Stimulated activated naive CD8-positive, alpha-beta T cell treated with anti-CD3 and anti-CD28 coated beads, Interleukin-15, Interleukin-2, amounts not matched to agents 100 U/mL and 50 U/mL, for 24 hours (primary cell): ENCODE data around the gene UNC13C.

Experiments used
- ATAC-seq: fragments of 150-1000 bp; cut with Tn5 transposase; one replicate; pipeline ENCODE4 v1.10.0; 2021
- DNase-seq: peaks from one replicate; pipeline ENCODE4 v3.0.0; 2021

The UNC13C gene

GRCh38 chr15:54481819-54482218, 503.6 kb downstream of the UNC13C start:
- no peak for ATAC-seq
- no peak for DNase-seq

DNA sequence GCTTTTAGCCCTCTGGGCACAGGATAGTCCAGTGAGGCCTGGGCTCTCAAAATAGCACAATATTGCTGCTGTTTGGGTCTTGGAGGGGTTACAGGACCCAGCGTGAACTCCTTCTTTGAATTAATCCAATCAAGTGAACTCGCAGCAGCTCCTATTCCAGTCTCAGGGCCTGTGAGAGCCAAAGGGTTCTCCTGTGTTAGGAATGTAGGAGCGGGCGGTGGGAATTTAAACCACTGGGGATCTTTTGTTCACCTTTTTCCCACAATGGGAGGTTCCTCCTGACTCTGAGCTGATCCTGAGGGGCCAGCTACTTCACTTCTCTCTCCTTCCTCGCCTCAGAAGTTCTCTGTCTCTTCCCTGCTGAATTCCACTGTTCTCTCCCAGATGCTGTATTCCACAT, 504.0 kb downstream of the UNC13C start:
- no peak for DNase-seq
- ATAC-seq: no peak

GRCh38 chr15:54500330-54500729, 522.1 kb downstream of the UNC13C start:
- DNase-seq (no peak), ATAC-seq (no peak)

- DNase-seq (no peak), ATAC-seq (no peak)
Observed at GRCh38 chr15:54502416-54503075, 524.3 kb downstream of the UNC13C start.

DNA sequence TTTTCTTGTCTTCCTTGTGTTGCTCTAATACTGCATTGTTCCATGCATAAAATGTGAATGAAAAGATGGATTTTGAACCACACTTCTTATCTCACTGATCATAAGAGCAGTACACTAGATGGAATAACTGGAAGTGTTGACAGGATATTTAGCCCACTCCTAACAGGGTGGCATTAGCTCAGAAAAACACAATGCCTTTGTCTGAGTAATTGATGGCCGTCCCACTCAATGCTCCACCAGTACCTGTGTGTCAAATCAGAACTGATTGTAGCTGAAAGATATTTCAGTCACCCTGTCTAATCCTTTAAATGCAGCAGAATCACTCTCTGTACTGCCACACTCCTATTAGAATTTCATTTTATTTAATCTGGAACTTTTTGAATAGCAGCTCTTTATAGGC, 526.5 kb downstream of the UNC13C start:
- DNase-seq: no peak
- no peak for ATAC-seq

DNA sequence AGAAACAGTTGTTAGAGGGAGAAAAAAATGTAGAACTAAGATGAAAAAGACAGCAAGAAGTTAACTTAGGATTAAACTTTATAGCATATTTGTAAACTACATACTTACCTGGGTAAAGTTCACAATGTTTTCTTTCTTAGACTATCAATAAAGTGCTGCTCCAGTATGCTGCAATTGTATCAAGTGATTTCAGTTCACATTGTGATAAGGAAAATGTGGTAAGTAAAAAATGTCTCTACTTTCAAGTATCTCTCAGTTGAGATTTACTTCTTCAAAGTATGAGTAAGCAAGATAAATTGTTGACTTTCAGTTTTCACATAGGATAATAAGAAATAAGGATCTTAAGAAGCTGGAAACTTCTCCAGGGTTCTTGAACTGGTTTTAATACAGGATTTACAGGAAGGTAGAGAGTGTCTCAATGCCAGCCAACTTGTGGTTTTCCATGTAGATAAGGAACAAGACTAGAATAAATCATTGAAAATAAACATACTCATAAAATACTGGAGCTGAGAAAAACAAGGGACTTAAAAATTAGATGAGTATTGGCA, 528.8 kb downstream of the UNC13C start:
- DNase-seq: no peak
- ATAC-seq: no peak

- DNase-seq (no peak), ATAC-seq (no peak)
Observed at GRCh38 chr15:54514601-54515000, 536.4 kb downstream of the UNC13C start.

DNA sequence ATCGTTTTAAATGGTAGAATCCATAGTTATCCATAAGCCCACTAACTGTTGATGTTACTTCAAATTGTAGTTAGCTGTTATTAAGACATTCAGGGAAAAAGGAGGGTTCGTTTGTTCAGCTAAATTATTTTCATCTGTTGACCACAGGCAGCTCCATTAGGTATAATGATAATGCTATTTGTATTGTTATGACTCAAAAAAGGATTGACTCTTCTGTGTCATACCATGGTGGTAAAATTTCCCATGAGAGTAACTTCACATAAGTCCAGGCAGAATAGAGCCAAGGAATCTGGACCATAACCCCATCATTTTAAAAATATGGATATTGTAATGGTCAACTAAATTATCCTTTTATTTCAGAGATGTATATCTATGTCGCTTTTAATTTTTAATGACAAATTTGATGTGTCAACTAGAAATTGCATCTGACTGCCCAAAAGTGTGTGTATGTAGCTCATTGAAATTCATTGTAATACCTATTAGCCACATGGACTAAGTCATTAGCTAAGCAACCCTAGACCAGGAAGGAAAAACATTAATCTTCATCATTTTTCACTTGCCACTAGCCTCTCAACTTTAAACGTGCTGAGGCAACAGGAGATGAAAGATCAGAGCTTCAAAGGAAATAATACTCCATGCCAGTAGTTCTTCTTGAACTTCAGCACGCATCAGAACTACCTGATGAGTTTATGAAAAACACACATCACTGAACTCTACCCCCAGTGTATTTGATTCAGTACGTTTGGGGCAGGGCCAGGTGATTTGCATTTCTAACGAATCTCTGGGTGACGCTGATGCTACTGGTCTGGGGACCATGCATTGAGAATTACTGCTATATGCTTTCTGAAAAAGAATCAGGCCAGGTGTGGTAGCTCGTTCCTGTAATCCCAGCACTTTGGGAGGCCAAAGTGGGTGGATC, 537.7 kb downstream of the UNC13C start:
- ATAC-seq: no peak
- no peak for DNase-seq

DNA sequence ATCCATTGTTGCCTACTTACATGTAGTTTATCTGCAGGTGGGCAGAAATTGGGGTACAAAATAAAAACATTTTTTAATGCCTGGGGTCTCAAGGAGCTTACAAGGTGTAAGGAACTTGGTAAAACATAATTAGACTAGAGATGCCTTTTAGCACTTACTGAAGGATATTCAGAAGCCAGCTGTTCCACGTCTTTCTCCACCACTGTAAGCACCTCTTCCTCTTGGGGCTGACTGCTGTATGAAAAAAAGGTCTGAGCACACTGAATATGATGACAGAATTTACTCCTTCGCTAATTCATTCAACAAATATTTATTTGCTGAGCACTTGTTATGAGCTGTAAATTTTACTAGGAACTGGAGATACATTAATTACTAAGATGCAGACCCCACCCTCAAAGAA, 539.1 kb downstream of the UNC13C start:
- ATAC-seq (no peak), DNase-seq (no peak)

DNA sequence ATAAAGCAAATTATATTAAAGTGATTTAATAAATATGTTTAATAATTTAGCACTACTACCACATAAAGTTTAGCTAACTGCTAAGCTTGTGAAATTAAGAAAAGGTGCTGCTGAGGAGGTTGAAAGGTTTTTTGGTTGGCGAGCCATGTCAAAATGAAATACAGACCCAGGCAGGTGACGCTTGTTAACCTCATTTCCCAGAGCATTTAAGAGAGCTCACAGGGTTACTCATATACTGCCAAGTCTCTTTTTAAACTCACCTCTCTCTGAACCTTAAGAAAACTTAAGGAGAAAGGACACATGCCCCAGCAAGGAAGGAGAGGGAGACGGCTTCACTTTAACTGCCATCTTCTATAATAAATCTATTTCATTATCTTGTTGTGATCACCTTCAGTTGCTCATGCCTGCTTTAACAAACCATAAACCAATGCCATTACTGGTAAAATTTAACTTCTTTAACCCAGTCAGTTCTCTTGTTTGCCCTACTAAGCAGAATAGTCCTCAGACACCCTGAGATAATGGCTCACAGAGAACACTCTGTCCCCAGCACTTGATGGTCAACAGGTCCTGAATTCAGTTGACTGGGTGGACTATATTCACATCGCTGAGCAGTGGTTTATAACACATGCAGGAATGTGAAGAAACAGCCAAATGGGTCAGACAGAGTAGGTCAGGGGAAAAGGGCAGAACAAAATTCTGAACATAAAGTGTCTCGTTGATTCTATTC, 540.1 kb downstream of the UNC13C start:
- ATAC-seq: no peak

GRCh38 chr15:54519577-54519976, 541.3 kb downstream of the UNC13C start:
- DNase-seq (no peak), ATAC-seq (no peak)

More for the DNA sequence above, 540.1 kb downstream of the UNC13C start:
- DNase-seq: no peak

DNA sequence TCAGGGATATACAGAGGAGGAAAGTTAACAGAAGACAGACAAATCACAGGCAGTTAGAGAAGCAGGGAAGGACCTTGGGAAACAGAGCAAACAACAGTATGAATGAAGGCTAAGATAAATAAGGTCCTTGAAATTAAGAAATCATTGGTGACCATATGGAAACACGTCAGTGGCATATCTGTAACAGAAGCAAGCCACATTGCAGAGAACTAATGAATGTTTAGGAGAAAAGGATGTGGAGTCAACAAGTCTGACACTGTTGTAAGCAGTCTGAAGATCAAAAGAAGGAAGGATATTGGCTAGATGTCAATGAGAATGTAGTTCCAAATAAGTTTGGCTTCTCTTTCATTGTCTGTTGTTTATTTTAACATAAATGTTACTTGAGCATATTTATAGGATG, 542.4 kb downstream of the UNC13C start:
- no peak for DNase-seq
- ATAC-seq: no peak

- no peak for DNase-seq
- no peak for ATAC-seq
Observed at GRCh38 chr15:54521206-54521605, 543.0 kb downstream of the UNC13C start.

GRCh38 chr15:54528021-54528420, 549.8 kb downstream of the UNC13C start:
- ATAC-seq: no peak
- DNase-seq: no peak

DNA sequence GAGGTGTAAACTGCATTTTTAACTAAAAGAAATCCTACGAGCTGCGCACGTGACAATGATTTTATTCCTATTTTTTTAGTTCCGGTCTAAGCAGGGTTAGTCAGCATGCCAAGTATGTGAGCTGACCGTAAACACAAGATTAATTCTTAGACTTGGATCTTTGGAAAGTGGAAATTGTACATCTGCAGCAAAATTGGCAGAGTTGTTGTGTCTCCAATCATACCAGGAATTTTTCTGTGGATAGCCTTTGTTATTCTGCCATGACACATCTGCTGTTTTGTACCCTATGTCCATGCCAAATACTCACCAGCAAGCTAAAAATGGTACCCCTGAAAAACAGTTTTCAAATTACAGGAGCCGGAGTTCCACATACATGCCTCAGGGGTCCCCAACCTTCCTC, 562.5 kb downstream of the UNC13C start:
- no peak for DNase-seq
- no peak for ATAC-seq

- no peak for DNase-seq
Observed at GRCh38 chr15:54547491-54547890, 569.2 kb downstream of the UNC13C start.

DNA sequence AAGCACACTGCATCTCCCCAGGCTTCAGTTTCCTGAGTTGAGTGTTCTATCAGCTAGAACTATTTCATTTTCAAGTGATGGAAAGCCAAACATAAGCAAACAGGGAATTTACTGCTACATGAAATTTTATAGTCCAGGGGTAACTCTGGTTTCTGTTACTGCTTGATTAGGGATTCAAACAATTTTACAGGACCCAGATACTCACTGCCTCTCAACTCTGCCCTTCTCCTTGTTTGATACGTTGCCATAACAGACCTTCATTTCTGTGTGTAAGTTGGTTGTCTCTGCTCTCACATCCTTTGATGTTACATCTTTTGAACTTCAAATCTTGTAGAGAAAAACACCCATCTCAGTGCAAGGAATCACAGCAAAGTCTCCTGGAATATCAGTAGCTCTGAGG, 572.7 kb downstream of the UNC13C start:
- no peak for DNase-seq
- no peak for ATAC-seq

More at GRCh38 chr15:54547491-54547890, 569.2 kb downstream of the UNC13C start:
- no peak for ATAC-seq

DNA sequence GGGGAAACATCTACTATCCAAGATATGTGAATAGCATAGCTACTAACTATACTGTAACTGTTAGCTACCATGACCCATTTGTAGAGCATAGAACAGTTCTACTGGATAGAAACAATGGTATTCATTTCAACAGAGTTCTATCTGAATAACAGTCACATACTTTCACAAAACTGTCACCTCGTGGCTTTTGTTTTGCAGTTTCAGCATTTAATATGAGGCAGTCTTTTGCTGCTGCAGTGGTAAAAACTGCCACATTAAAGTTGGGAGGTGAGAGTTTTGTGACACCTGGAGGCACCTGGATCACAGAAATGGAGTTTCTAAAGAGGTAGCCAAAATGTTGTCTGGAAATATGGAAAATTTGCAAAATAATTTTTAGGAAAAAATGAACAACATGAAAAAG, 578.0 kb downstream of the UNC13C start:
- DNase-seq: no peak
- no peak for ATAC-seq

GRCh38 chr15:54559405-54560069, 581.3 kb downstream of the UNC13C start:
- no peak for ATAC-seq
- no peak for DNase-seq

DNA sequence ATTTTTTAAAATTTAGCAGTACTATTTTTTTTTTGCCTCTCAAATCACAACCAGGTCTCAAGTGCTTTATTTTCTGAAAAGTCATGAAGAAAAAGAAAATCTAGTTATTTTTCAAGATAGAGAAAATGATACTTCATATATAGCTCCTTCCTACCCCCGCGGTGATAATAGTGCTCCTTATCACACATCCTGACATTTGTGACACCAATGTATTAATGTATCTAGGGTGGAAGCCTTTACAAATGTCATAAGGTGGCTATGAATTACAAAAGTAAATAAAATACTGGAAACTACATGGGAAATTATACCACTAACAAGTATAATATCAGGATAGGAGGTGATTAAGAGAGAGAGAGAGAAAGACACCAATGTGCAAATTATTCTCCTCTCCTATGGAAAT, 582.2 kb downstream of the UNC13C start:
- ATAC-seq (no peak), DNase-seq (no peak)

DNA sequence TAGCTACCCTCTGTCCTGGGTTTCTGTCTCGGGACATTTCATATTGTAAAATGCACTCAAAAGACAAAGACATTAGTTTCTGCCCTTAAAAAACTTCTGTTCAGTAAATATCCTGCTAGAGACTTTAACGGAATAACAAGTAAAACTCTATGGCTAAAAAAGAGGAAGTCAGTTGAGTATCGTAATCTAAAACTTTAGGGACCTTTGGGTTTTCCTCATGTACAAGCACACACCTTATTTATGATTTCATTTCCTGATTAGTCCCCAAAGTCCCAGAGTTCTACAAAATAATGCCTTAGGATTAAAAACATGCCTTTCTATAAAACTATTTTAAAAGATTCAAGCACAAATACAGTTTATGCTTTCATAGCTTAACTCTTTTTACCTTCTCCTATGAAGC, 585.9 kb downstream of the UNC13C start:
- no peak for DNase-seq
- no peak for ATAC-seq

DNA sequence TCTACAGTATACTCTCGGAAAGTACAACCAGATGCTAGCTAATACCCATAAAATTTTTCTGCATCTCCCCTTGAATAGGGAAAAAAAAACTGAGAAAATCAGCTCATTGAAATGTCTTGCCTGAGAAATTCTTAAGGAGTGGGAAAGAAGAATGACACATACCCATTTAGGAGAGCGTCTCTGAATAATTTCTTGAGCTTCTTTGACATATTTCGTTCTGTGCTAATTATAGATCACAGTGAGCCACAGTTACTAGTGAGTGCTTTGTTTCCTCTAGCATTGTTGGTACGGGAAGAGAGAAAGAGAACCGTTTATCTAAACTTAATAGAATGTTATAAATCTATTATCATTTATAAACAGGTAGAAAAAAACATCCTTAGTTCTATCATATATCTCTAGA, 588.4 kb downstream of the UNC13C start:
- ATAC-seq (no peak), DNase-seq (no peak)
